GM12864 (cell line): ENCODE data around the gene CPB1.

Experiments used
- DNase-seq: peaks from one replicate; pipeline ENCODE4 v3.0.0-alpha.2; 2011; ENCODE audit warnings: low read depth
- H3K4me3 ChIP-seq: 2 replicates; pipeline ENCODE4 v1.5.1; 2011; ENCODE audit warnings: mild to moderate bottlenecking, low read depth, low read length, control low read depth
- TF ChIP-seq, protein P1 (sequence below): IDR thresholded peaks from 2 replicates; pipeline ENCODE4 v1.5.1; 2011; ENCODE audit warnings: low read depth, mild to moderate bottlenecking, moderate library complexity, low read length, control low read depth, inconsistent platforms; ENCODE audit errors: missing control alignments

CPB1 gene

DNA sequence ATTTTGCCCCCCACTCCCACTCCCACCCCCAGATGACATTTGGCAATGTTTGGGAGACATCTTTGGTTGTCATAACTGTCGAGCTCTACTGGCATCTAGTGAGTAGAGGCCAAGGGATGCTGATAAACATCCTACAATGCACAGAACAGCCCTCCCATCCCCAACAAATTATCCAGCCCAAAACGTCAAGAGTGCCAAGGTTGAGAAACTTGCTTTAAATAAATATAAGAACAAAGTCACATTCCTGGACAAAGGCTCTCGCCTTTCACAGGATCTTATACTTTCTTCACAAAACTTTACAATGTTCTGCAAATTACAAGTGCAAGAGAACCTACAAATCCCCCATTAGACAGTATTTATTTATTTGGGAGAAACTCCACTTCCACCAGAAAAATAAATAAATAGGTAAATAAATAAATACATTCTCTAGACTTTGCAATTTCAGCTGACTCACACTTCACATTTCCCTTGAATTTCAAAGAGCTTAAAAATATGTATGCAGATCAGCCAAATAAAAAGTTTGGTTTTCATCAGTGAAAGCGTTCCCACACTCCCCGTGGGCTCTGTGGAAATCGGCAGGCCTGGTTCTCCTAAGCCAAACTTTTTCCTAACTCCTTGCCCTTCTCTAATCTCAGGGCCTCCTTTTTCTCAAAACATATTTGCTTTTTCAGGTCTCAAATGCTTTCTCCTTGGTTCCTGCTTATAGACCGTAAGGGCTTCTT is 24.8 kb downstream of the CPB1 start:
- TF ChIP-seq, protein P1, sequence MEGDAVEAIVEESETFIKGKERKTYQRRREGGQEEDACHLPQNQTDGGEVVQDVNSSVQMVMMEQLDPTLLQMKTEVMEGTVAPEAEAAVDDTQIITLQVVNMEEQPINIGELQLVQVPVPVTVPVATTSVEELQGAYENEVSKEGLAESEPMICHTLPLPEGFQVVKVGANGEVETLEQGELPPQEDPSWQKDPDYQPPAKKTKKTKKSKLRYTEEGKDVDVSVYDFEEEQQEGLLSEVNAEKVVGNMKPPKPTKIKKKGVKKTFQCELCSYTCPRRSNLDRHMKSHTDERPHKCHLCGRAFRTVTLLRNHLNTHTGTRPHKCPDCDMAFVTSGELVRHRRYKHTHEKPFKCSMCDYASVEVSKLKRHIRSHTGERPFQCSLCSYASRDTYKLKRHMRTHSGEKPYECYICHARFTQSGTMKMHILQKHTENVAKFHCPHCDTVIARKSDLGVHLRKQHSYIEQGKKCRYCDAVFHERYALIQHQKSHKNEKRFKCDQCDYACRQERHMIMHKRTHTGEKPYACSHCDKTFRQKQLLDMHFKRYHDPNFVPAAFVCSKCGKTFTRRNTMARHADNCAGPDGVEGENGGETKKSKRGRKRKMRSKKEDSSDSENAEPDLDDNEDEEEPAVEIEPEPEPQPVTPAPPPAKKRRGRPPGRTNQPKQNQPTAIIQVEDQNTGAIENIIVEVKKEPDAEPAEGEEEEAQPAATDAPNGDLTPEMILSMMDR = no peak
- no peak for DNase-seq
- H3K4me3 ChIP-seq = no peak overlapping the region

DNA sequence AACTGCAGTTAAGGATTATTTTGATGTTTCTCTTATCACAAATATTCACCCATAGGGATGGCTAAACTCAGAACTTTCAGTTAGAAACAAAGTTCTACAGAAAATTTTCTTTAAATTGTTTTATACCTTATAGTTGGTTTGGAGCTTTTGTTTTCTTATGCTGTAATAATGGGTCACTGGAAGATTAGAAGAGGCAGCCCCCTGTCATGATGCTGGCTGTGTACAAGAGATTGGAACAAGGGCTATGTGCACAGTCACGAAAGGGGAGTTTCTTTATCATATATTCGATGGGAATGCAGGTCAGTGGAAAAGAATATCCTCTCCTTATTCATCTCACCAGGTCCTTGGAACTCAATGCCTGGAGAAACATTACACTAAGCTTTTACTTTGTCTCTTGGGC is 25.5 kb downstream of the CPB1 start:
- DNase-seq = no peak
- no peak overlapping the region for H3K4me3 ChIP-seq
- TF ChIP-seq, protein P1 = no peak

DNA sequence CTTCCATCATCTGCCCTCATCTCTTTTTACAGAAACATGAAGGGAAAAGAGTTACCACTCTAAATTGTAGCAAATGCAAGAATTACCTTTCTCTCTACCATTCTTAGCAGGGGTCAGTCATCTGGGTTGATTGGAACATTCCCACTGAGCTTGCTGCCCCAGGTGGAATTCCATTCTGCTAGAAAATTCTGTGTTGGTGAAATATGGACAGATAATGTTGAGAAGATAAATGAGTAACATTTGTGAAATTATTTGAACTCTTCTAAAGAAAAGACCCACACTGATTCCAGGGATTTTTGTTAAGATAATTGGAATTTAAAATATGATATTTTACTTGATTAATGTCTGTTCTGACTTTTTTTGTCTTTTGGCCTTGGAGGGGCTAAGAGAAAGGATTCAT is 26.4 kb downstream of the CPB1 start:
- TF ChIP-seq, protein P1 = no peak
- DNase-seq = no peak
- no peak overlapping the region for H3K4me3 ChIP-seq

DNA sequence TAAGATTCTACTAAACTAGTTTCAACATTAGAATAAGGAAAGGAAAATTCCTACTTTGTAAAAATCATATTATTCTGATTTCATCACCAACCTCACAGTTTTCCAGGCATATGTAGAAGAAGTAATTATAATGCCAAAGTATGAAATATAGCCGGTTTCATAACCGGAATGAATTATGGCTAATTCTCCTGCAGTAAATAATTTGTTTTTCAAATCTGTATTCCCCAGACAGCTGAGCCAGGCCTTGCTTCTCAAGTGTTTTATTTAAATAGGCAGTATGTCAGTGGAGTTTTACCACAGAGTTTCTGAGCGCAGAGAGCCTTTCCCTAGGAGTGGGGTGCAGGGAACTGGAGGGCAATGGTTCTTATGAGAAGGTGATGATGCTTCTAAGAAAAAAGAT is 28.8 kb downstream of the CPB1 start:
- TF ChIP-seq, protein P1 = no peak
- no peak overlapping the region for H3K4me3 ChIP-seq
- DNase-seq = no peak

DNA sequence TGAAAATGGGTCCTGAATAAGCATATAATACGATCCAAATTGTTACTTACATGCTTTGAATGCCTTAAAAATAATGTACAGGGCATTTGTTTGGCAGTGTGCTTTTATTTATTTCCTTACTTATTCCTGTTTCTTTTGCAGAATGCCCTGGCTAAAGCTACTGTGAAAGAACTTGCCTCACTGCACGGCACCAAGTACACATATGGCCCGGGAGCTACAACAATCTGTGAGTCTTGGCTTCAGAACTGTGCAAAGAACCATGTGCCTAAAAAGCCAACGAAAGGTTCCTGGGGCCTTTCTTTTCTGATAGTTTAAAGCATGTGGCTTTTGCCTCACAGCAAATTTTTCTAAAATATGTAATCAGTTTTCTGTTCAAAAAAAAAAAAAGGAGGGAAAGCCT is 29.7 kb downstream of the CPB1 start:
- no peak for DNase-seq
- no peak overlapping the region for H3K4me3 ChIP-seq
- TF ChIP-seq, protein P1 = no peak

DNA sequence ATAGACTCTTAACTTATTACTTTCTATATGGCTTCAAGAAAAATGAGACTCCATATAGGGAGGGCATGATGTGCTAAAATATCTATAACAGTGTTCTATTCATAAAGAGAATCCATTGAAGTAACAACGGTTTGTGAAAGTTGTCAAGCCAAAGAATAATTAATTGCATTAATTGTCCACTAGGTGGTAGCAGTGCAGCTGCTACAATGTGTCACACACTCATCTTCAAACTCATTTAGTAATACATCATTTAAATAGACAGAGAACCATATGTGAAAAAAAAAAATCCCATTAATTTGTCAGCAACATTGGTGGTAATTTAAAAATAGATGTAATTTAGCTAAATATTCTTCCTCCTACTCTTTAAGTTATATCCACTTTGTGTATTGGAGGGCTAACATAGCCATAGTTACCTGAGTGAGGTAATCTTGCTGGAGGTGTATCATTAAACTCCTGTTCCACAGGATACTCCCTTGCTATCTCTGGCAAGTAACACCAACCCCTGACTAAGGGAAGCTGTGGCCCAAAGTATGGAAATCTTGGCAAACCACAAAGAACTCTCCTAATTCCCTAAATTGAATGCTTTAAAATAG is 33.8 kb downstream of the CPB1 start:
- DNase-seq = peak; percentile 5

More for the DNA sequence above, 33.8 kb downstream of the CPB1 start:
- H3K4me3 ChIP-seq = no peak overlapping the region
- TF ChIP-seq, protein P1 = peak; percentile 44
